ENCODE data around the gene MSANTD7. TPM values are rescaled to one million over a fixed set of nuclear protein-coding genes. Genes with fewer than 3 reads are reported as not detected.

The MSANTD7 gene
- total RNA-seq, 1 experiment from 2014 or later, result 14.3 TPM

GRCh38 chr10:14859775-14860174 is 21.7 kb downstream of the MSANTD7 start:
- Histone ChIP-seq H3K4me3 (replicated peaks in 1 of 2; ENCODE audit: low read depth in 1 of 2, low read length in 2 of 2) (no peak overlapping the region), H3K9me2 (ENCODE audit: insufficient read depth) (no peaks in the 10 kb centered on the region), H4K20me1 (ENCODE audit: insufficient read depth) (no peaks in the 10 kb centered on the region), H3K79me2 (ENCODE audit: insufficient read depth, low read length) (no peaks in the 10 kb centered on the region; the same call in 1 of the 2 replicates), H3K4me1 (ENCODE audit: control insufficient read depth in 1 of 2, insufficient read depth in 2 of 2, low read length in 2 of 2) (no peaks in the 10 kb centered on the region), H3K27me3 (ENCODE audit: insufficient read depth, low read length) (no peaks in the 10 kb centered on the region), H3K36me3 (ENCODE audit: control insufficient read depth in 1 of 2, insufficient read depth in 2 of 2, low read length in 2 of 2) (peaks cover 0 to 8% of the 10 kb centered on the region in 2 experiments; a peak in 2 of 4 replicates), H3K9ac (ENCODE audit: low read length) (no peak overlapping the region), H3K4me2 (ENCODE audit: low read length) (no peak overlapping the region), H2AFZ (ENCODE audit: low read depth, low read length, poor library complexity, severe bottlenecking) (no peak overlapping the region), H3K27ac (ENCODE audit: low read depth, low read length) (no peak overlapping the region), H3K9me3 (ENCODE audit: control insufficient read depth in 1 of 2, insufficient read depth in 1 of 2, low read depth in 1 of 2, low read length in 2 of 2) (no peaks in the 10 kb centered on the region)
- POLR2A ChIA-PET, result no interaction called here
- ATAC-seq (no peak), DNase-seq (ENCODE audit: low read depth, low spot score) (no peak)
- BruUV-seq (replicated peaks), result no TSS peak
- TF ChIP-seq EGR1 (IDR thresholded peaks at IDR 0.05; ENCODE audit: low read depth) (no peak), RAD21 (IDR thresholded peaks at IDR 0.05; ENCODE audit: low read depth) (no peak), POLR2A (IDR thresholded peaks at IDR 0.05; ENCODE audit: borderline replicate concordance, extremely low read depth, insufficient read depth, insufficient read length) (no peak)
- RAD21 ChIA-PET (ENCODE audit: low non-redundant PET in 1 of 2, low total read pairs in 2 of 2, uncharacterized antibody in 2 of 2, unreplicated experiment in 2 of 2), result no interaction called here
- CTCF ChIA-PET, result no interaction called here
- intact Hi-C loops (cut with micrococcal nuclease), result no loop called here

GRCh38 chr10:14860791-14861190 is 22.7 kb downstream of the MSANTD7 start:
- intact Hi-C loops (cut with micrococcal nuclease), result no loop called here
- H3K9ac ChIP-seq (ENCODE audit: low read length), result no peak overlapping the region
- ATAC-seq, result no peak
- no peak for DNase-seq (ENCODE audit: low read depth, low spot score)
- H3K9me3 ChIP-seq (ENCODE audit: control insufficient read depth in 1 of 2, insufficient read depth in 1 of 2, low read depth in 1 of 2, low read length in 2 of 2), result no peaks in the 10 kb centered on the region
- TF ChIP-seq MAX (IDR thresholded peaks at IDR 0.05) (no peak), RAD21 (IDR thresholded peaks at IDR 0.05; ENCODE audit: low read depth) (no peak), CTCF (IDR thresholded peaks at IDR 0.05 in 2 of 3, conservative IDR thresholded peaks at IDR 0.05 in 1 of 3; ENCODE audit: borderline replicate concordance in 1 of 3, insufficient read depth in 1 of 3, low read depth in 2 of 3, low read length in 2 of 3) (no peak), CEBPB (IDR thresholded peaks at IDR 0.05; ENCODE audit: low read depth) (no peak), JUND (IDR thresholded peaks at IDR 0.05) (no peak), REST (IDR thresholded peaks at IDR 0.05; ENCODE audit: low read depth) (no peak), FOSL1 (IDR thresholded peaks at IDR 0.05; ENCODE audit: low read depth) (no peak), ZNF274 (IDR thresholded peaks at IDR 0.05; ENCODE audit: low read depth, low read length) (no peak), SRF (IDR thresholded peaks at IDR 0.05; ENCODE audit: low read depth) (no peak)
- BruUV-seq (replicated peaks), result no TSS peak
- H3K79me2 ChIP-seq (ENCODE audit: insufficient read depth, low read length), result no peaks in the 10 kb centered on the region; the same call in 1 of the 2 replicates
- H3K27ac ChIP-seq (ENCODE audit: low read depth, low read length), result no peak overlapping the region
- H4K20me1 ChIP-seq (ENCODE audit: insufficient read depth), result no peaks in the 10 kb centered on the region
- H3K4me1 ChIP-seq (ENCODE audit: control insufficient read depth in 1 of 2, insufficient read depth in 2 of 2, low read length in 2 of 2), result no peaks in the 10 kb centered on the region
- peaks cover 0 to 4% of the 10 kb centered on the region in 2 experiments; a peak in 2 of 4 replicates for H3K36me3 ChIP-seq (ENCODE audit: control insufficient read depth in 1 of 2, insufficient read depth in 2 of 2, low read length in 2 of 2)
- no peak overlapping the region for H3K4me3 ChIP-seq (replicated peaks in 1 of 2; ENCODE audit: low read depth in 1 of 2, low read length in 2 of 2)
- no peaks in the 10 kb centered on the region for H3K27me3 ChIP-seq (ENCODE audit: insufficient read depth, low read length)
- ChIA-PET CTCF (no interaction called here), RAD21 (ENCODE audit: low non-redundant PET in 1 of 2, low total read pairs in 2 of 2, uncharacterized antibody in 2 of 2, unreplicated experiment in 2 of 2) (no interaction called here), POLR2A (no interaction called here)
- no peak overlapping the region for H2AFZ ChIP-seq (ENCODE audit: low read depth, low read length, poor library complexity, severe bottlenecking)
- no peaks in the 10 kb centered on the region for H3K9me2 ChIP-seq (ENCODE audit: insufficient read depth)
- no peak overlapping the region for H3K4me2 ChIP-seq (ENCODE audit: low read length)
